MCF 10A (cell line): ENCODE measurements around the gene LCE6A. TPM values are rescaled to one million over a fixed set of nuclear protein-coding genes. Genes with fewer than 3 reads are reported as not detected.
A peak's percentile ranks its signal among the peaks of the same experiment; 100 is the strongest.

Experiments used
- Bru-seq: library from RNA; stranded (reverse); fragments of 400-500 nt; gene quantifications from one replicate; lab custom pipeline; 2021; lab: Mats Ljungman, UMichigan
- BruChase-seq, 2 experiments: library from RNA; stranded (reverse); fragments of 400-500 nt; gene quantifications; one replicate each; lab custom pipeline; 2021; lab: Mats Ljungman, UMichigan
- BruUV-seq: library from RNA; stranded (reverse); fragments of 400-500 nt; replicated peaks from 2 replicates; lab custom pipeline; 2021; lab: Mats Ljungman, UMichigan
- CTCF ChIA-PET: fragments of 300-600 bp; sonication (Branson Sonifier 250); formaldehyde crosslinking; extraction: SDS; loops from one replicate; lab custom pipeline; 2021; ENCODE audit warnings: antibody characterized with exemption, inconsistent platforms; lab: Yijun Ruan, JAX
- POLR2A ChIA-PET: fragments of 300-600, 350-650 bp; sonication (Branson Sonifier 250); formaldehyde crosslinking; extraction: SDS; loops from one replicate; lab custom pipeline; 2020; ENCODE audit warnings: antibody characterized with exemption, inconsistent platforms; lab: Yijun Ruan, JAX
- DNase-seq: peaks from one replicate; pipeline ENCODE4 v3.0.0-alpha.2; 2018; ENCODE audit not compliant: unreplicated experiment
- H3K27ac Mint-ChIP-seq: one replicate; pipeline ENCODE4 v1.8.0; 2022; ENCODE audit warnings: mild to moderate bottlenecking, low read depth, mixed read lengths; ENCODE audit not compliant: unreplicated experiment
- H3K27me3 Mint-ChIP-seq: one replicate; pipeline ENCODE4 v1.8.0; 2022; ENCODE audit warnings: mixed read lengths; ENCODE audit not compliant: insufficient read depth, unreplicated experiment
- H3K36me3 Mint-ChIP-seq: one replicate; pipeline ENCODE4 v1.8.0; 2022; ENCODE audit warnings: mild to moderate bottlenecking, moderate library complexity, mixed read lengths; ENCODE audit not compliant: insufficient read depth, unreplicated experiment
- H3K4me1 Mint-ChIP-seq: one replicate; pipeline ENCODE4 v1.8.0; 2022; ENCODE audit warnings: mixed read lengths; ENCODE audit not compliant: insufficient read depth, unreplicated experiment
- H3K4me3 Mint-ChIP-seq: one replicate; pipeline ENCODE4 v1.8.0; 2022; ENCODE audit warnings: mild to moderate bottlenecking, moderate library complexity, mixed read lengths; ENCODE audit not compliant: unreplicated experiment
- H3K9me3 Mint-ChIP-seq: one replicate; pipeline ENCODE4 v1.8.0; 2022; ENCODE audit warnings: mixed read lengths; ENCODE audit not compliant: unreplicated experiment
- CTCF ChIP-seq: fragments of 200-600 bp; IDR thresholded peaks from one replicate; pipeline ENCODE4 v1.8.0; 2022; ENCODE audit warnings: antibody characterized with exemption, mild to moderate bottlenecking; ENCODE audit not compliant: unreplicated experiment
- intact Hi-C: fragments of 100-400 bp; cut with micrococcal nuclease; formaldehyde crosslinking; loops from 2 replicates; pipeline ENCODE4 v1.14.1; 2022
- long read RNA-seq: library from polyadenylated mRNA; stranded (forward); transcript quantifications from one replicate; pipeline ENCODE4 v2.0.0, GENCODE V29; 2022
- total RNA-seq: library from RNA; stranded (reverse); gene quantifications from 2 replicates; pipeline ENCODE4 v1.2.3, GENCODE V29; 2022

Gene LCE6A
- total RNA-seq (not detected in 2 replicates), Bru-seq, nascent RNA (not detected), BruChase-seq, experiment 1, labeled RNA remaining after a 6-hour chase (not detected), BruChase-seq, experiment 2, labeled RNA remaining after a 2-hour chase (not detected)
- long read RNA-seq, result 0 reads

GRCh38 chr1:152842556-152842955 lies at the start of gene LCE6A:
TSS of gene LCE6A (plus strand) at chr1:152842856. CDS start at chr1:152843521, 665 bp downstream.
- ChIA-PET POLR2A (interaction anchor here (1.1 kb wide), 1 partner anchor 9 kb away, joined by 3 read pairs; no protein-coding TSS in a partner anchor), CTCF (interaction anchor here (0.6 to 0.7 kb wide), 2 partner anchors 92 to 217 kb away, joined by 3 read pairs; no protein-coding TSS in a partner anchor)
- Mint-ChIP-seq H3K27ac (no peak within 1 kb of the TSS), H3K36me3 (no peaks in the 10 kb centered on the region), H3K4me1 (no peaks in the 10 kb centered on the region), H3K27me3 (no peaks in the 10 kb centered on the region), H3K4me3 (no peak within 1 kb of the TSS), H3K9me3 (no peaks in the 10 kb centered on the region)
- no peak for TF ChIP-seq CTCF
- BruUV-seq, result no TSS peak
- intact Hi-C loops, result no loop called here
- peak; percentile 48 for DNase-seq

GRCh38 chr1:152795686-152796085 lies 47.0 kb upstream of the LCE6A start:
- intact Hi-C loops, result no loop called here
- CTCF ChIA-PET, result no interaction called here
- no peaks in the 10 kb centered on the region for H3K36me3 Mint-ChIP-seq

GRCh38 chr1:152796421-152796820 lies 46.2 kb upstream of the LCE6A start, which contains the start of gene LCE1D:
TSS of gene LCE1D (plus strand) at chr1:152796721. CDS start at chr1:152797795, 1,074 bp downstream.
- POLR2A ChIA-PET, result no interaction called here
- TF ChIP-seq CTCF, result no peak
- Mint-ChIP-seq H3K27me3 (no peaks in the 10 kb centered on the region), H3K36me3 (no peaks in the 10 kb centered on the region), H3K4me1 (no peaks in the 10 kb centered on the region), H3K9me3 (no peaks in the 10 kb centered on the region), H3K27ac (no peak within 1 kb of the TSS), H3K4me3 (no peak within 1 kb of the TSS)
- intact Hi-C loops, result no loop called here
- CTCF ChIA-PET, result no interaction called here
- BruUV-seq, result no TSS peak
- DNase-seq, result no peak

More at GRCh38 chr1:152795686-152796085, 47.0 kb upstream of the LCE6A start:
- Mint-ChIP-seq H3K4me3 (no peak overlapping the region), H3K4me1 (no peaks in the 10 kb centered on the region), H3K9me3 (no peaks in the 10 kb centered on the region), H3K27ac (no peak overlapping the region), H3K27me3 (no peaks in the 10 kb centered on the region)
- TF ChIP-seq CTCF, result no peak
- no peak for DNase-seq
- BruUV-seq, result no TSS peak
- POLR2A ChIA-PET, result no interaction called here

- Mint-ChIP-seq H3K36me3 (no peaks in the 10 kb centered on the region), H3K27ac (no peak overlapping the region), H3K9me3 (no peaks in the 10 kb centered on the region), H3K4me1 (peaks cover 8% of the 10 kb centered on the region), H3K4me3 (no peak overlapping the region), H3K27me3 (no peaks in the 10 kb centered on the region)
- no TSS peak for BruUV-seq
- intact Hi-C loops, result no loop called here
- CTCF ChIA-PET, result interaction anchor here (0.5 to 1.9 kb wide), 6 partner anchors 14 to 148 kb away, joined by 3 to 12 read pairs (median 5); no protein-coding TSS in a partner anchor
- peak; percentile 3 for DNase-seq
- POLR2A ChIA-PET, result interaction anchor here (1.1 to 2.9 kb wide), 2 partner anchors 15 to 33 kb away, joined by 3 to 18 read pairs; partner anchors contain the start of gene LCE1E
- TF ChIP-seq CTCF, result no peak
These were observed 41.3 kb upstream of the LCE6A start for GRCh38 chr1:152801333-152801732.
